ENCODE measurements around the gene MAMDC4. TPM values are rescaled to one million over a fixed set of nuclear protein-coding genes. Genes with fewer than 3 reads are reported as not detected.
"Not testable (repeated sequence)": the region's sequence is repeated elsewhere in the genome, so short reads cannot be mapped to it uniquely, and the experiment has no call there.

Gene MAMDC4
- total and polyA plus RNA-seq, 2 of the 8 experiments (the other 6 are each of a cell fraction or from before 2014, with no cell fraction given) = 3.1 to 4.5 TPM

GRCh38 chr9:136837856-136838277, 14.3 kb upstream of the MAMDC4 start:
- not testable (repeated sequence) for H4K5ac ChIP-seq (ENCODE audit: insufficient read length, low read depth, low read length); H3K14ac ChIP-seq (ENCODE audit: insufficient read length); H3K27ac ChIP-seq (ENCODE audit: low read depth, low read length); H3K4ac ChIP-seq (replicated peaks; ENCODE audit: insufficient read length, low read depth, low read length); H3K9ac ChIP-seq (replicated peaks in 1 of 4; ENCODE audit: extremely low read depth in 1 of 4, low read depth in 3 of 4, low read length in 3 of 4); H3K79me1 ChIP-seq (ENCODE audit: low read depth, low read length); H2AFZ ChIP-seq (ENCODE audit: low read length); H4K20me1 ChIP-seq (replicated peaks in 1 of 2; ENCODE audit: control insufficient read depth in 1 of 2, insufficient read depth in 2 of 2, low read length in 2 of 2); DNase-seq (ENCODE audit: low read depth in 1 of 2, low spot score in 2 of 2); H3K23me2 ChIP-seq (ENCODE audit: low read depth, low read length); H3K27me3 ChIP-seq (replicated peaks in 1 of 4; ENCODE audit: control insufficient read depth in 3 of 4, extremely low read depth in 1 of 4, insufficient read depth in 3 of 4, low read length in 3 of 4); H3K4me2 ChIP-seq (ENCODE audit: insufficient read depth in 1 of 2, low read depth in 2 of 2, low read length in 2 of 2); H3K18ac ChIP-seq (ENCODE audit: extremely low read depth, low read length); H2BK5ac ChIP-seq (ENCODE audit: low read depth, low read length); H4K91ac ChIP-seq (replicated peaks; ENCODE audit: insufficient read length, low read length); H2BK12ac ChIP-seq (ENCODE audit: low read depth, low read length); H3K9me3 ChIP-seq (ENCODE audit: insufficient read depth in 2 of 2, low read depth in 1 of 2, low read length in 1 of 2); H4K8ac ChIP-seq (ENCODE audit: extremely low read depth, insufficient read depth, low read length); H2AK5ac ChIP-seq (ENCODE audit: low read depth, low read length); H2BK20ac ChIP-seq (ENCODE audit: low read length); H3K56ac ChIP-seq (replicated peaks; ENCODE audit: insufficient read length, low read depth, low read length); H3K79me2 ChIP-seq (ENCODE audit: control insufficient read depth in 1 of 2, insufficient read depth in 2 of 2, low read length in 2 of 2); H2BK15ac ChIP-seq (ENCODE audit: low read length); H3K4me3 ChIP-seq (ENCODE audit: extremely low read depth in 1 of 4, insufficient read depth in 2 of 4, low read depth in 3 of 4, low read length in 4 of 4); H3K23ac ChIP-seq (ENCODE audit: insufficient read length); H2BK120ac ChIP-seq (replicated peaks; ENCODE audit: low read depth, low read length); FAIRE-seq
- ChIA-PET POLR2A (ENCODE audit: partially characterized antibody) (interaction anchor here (0.7 to 20.5 kb wide), 6 partner anchors 8 to 108 kb away, joined by 3 to 248 read pairs (median 25); partner anchors contain the start of gene MAMDC4), CTCF (ENCODE audit: partially characterized antibody) (interaction anchor here (0.6 to 8.9 kb wide), 2 partner anchors 20 to 233 kb away, joined by 3 to 131 read pairs; no protein-coding TSS in a partner anchor)
- WGBS, 2 experiments (ENCODE audit: extremely low coverage in 1 of 2, insufficient coverage in 1 of 2, insufficient read length in 1 of 2, insufficient replicate concordance in 2 of 2, low coverage in 1 of 2, low lambda C conversion rate in 2 of 2, missing lambda C conversion rate in 1 of 2) = 97% methylated on average over 14 of the region's 15 CpGs; no CpG with 5 or more reads in 1 of the 2 experiments
- H3K4me1 ChIP-seq (replicated peaks in 1 of 4; ENCODE audit: control insufficient read depth in 3 of 4, insufficient read depth in 4 of 4, low read length in 3 of 4) = peaks cover 5 to 24% (median 14%) of the 10 kb centered on the region in 4 experiments
- peaks cover 0 to 24% (median 4%) of the 10 kb centered on the region in 4 experiments; a peak in 3 of 8 replicates for H3K36me3 ChIP-seq (ENCODE audit: control insufficient read depth in 2 of 4, insufficient read depth in 4 of 4, low read length in 3 of 4)

All from H1 (cell line).